Hepatic stellate cell (primary cell): ENCODE results near the gene PIWIL4.
"Not testable (repeated sequence)": the region's sequence is repeated elsewhere in the genome, so short reads cannot be mapped to it uniquely, and the experiment has no call there.

Experiments used
- DNase-seq: peaks from one replicate; pipeline ENCODE4 v3.0.0; 2011; ENCODE audit warnings: low spot score

Gene PIWIL4

GRCh38 chr11:94638301-94638901 lies 71.2 kb downstream of the PIWIL4 start:
- DNase-seq = no peak

- DNase-seq = peak; percentile 24
Observed at GRCh38 chr11:94638902-94639373, 71.8 kb downstream of the PIWIL4 start.

- DNase-seq = no peak
Observed at GRCh38 chr11:94639901-94640721, 72.9 kb downstream of the PIWIL4 start.

GRCh38 chr11:94641167-94641761 lies 74.1 kb downstream of the PIWIL4 start:
- DNase-seq = no peak

GRCh38 chr11:94643186-94643585 lies 76.0 kb downstream of the PIWIL4 start:
- not testable (repeated sequence) for DNase-seq

GRCh38 chr11:94647926-94648325 lies 80.8 kb downstream of the PIWIL4 start:
- no peak for DNase-seq

- no peak for DNase-seq
Observed at GRCh38 chr11:94648789-94649188, 81.6 kb downstream of the PIWIL4 start.

- DNase-seq = no peak
Observed at GRCh38 chr11:94649254-94649653, 82.1 kb downstream of the PIWIL4 start.

GRCh38 chr11:94649964-94650623 lies 82.9 kb downstream of the PIWIL4 start:
- no peak for DNase-seq

GRCh38 chr11:94650756-94651155 lies 83.6 kb downstream of the PIWIL4 start:
- peak; percentile 16 for DNase-seq

GRCh38 chr11:94652735-94653284 lies 85.6 kb downstream of the PIWIL4 start:
- no peak for DNase-seq

GRCh38 chr11:94653561-94653960 lies 86.4 kb downstream of the PIWIL4 start:
- DNase-seq = no peak

GRCh38 chr11:94654201-94654600 lies 87.0 kb downstream of the PIWIL4 start:
- DNase-seq = no peak

GRCh38 chr11:94655291-94655690 lies 88.1 kb downstream of the PIWIL4 start:
- no peak for DNase-seq

- no peak for DNase-seq
Observed at GRCh38 chr11:94655956-94656355, 88.8 kb downstream of the PIWIL4 start.

GRCh38 chr11:94656968-94657367 lies 89.8 kb downstream of the PIWIL4 start:
- DNase-seq = no peak

GRCh38 chr11:94657629-94658028 lies 90.5 kb downstream of the PIWIL4 start:
- DNase-seq = no peak

- no peak for DNase-seq
Observed at GRCh38 chr11:94658386-94658785, 91.2 kb downstream of the PIWIL4 start.

GRCh38 chr11:94658888-94659287 lies 91.7 kb downstream of the PIWIL4 start:
- no peak for DNase-seq

- no peak for DNase-seq
Observed at GRCh38 chr11:94661444-94661843, 94.3 kb downstream of the PIWIL4 start.

GRCh38 chr11:94662065-94662779 lies 95.1 kb downstream of the PIWIL4 start:
- no peak for DNase-seq
